ENCODE measurements around the gene ZIC1. TPM values are rescaled to one million over a fixed set of nuclear protein-coding genes. Genes with fewer than 3 reads are reported as not detected.

Gene ZIC1
- total RNA-seq, 1 donor from 2014 or later, result not detected

DNA sequence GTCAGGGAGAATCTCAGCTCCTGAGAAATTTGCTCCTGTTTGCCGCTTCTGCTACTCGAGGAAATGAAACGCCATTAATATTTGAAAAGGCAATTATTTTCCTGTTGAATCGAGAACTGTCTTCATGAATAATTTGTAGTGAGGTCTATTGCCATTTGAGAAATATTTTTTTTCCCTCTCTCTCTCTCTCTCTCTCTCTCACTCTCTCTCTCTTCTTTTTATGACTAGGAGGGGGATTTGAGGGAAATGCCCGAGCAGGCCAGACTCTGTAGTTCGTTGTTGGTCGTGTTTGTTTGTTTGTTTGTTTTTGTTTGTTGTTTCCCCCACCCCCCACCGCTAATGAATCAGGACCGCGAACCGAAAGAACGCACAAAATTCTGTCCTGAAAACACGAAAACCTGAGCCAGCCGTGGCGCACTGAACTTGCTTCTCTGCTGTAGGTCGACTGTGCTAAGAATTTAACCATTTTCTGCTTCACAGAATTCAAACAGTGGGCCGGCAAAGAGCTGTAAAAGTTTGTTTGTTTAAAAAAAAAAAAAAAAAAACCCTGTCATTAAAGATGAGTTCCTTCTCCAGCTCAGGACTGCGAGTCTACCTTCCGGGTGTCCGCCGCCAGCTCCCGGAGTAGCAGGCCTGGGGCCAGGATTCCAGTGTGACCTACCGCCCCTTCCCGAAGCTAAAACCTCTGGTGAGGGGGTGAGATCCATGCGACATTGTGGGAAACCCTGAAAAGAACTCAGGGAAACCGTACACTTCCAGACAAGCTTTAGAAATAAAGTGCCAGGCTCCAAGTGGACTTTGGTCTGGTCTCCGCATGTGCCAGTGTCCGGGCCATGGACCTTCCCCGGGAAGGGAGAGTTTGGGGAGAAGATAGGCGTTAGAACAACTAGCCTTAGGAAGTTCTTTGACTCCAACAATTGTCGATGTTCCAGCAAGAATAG lies 15.0 kb upstream of the ZIC1 start:
- intact Hi-C loops (cut with micrococcal nuclease), result no loop called here

- intact Hi-C loops (cut with micrococcal nuclease), result no loop called here
These were observed 14.3 kb upstream of the ZIC1 start for GRCh38 chr3:147394884-147395225.

DNA sequence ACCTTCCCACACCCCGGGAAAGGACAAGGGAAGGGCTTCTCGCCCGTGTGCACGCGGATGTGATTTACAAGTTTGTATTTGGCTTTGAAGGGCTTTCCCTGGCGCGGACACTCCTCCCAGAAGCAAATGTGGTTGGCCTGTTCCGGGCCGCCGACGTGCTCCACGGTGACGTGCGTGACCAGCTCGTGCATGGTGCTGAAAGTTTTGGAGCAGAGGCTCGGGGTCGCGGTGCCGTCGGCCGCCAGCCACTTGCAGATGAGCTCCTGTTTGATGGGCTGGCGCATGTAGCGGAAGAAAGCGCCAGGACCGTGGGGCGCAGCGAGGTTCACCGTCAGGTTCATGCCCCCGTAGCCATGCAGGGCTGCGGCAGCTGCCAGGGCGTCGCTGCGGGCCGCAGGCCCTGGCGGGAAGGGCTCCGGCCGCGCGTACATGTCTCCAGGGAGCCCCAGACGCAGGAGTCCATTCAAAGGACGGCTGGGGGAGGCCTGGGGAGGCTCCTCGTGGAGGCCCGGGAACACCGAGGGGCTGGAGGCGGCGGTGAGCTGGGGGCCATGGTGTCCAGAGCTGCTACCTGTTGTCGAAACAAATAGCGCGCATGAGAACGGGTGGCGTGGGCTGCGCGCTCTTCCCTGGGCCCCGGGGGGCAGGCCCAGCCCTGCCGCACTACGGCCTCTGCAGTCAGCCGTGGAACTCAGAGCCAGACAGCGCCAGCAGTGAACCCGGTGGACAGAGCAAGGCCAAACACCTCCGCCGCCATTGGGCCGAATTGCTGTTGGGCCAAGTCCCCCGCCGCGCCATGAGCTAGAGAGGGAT lies 13.1 kb upstream of the ZIC1 start:
- intact Hi-C loops (cut with micrococcal nuclease), result no loop called here

GRCh38 chr3:147396712-147397046 lies 12.5 kb upstream of the ZIC1 start:
- intact Hi-C loops (cut with micrococcal nuclease), result no loop called here

DNA sequence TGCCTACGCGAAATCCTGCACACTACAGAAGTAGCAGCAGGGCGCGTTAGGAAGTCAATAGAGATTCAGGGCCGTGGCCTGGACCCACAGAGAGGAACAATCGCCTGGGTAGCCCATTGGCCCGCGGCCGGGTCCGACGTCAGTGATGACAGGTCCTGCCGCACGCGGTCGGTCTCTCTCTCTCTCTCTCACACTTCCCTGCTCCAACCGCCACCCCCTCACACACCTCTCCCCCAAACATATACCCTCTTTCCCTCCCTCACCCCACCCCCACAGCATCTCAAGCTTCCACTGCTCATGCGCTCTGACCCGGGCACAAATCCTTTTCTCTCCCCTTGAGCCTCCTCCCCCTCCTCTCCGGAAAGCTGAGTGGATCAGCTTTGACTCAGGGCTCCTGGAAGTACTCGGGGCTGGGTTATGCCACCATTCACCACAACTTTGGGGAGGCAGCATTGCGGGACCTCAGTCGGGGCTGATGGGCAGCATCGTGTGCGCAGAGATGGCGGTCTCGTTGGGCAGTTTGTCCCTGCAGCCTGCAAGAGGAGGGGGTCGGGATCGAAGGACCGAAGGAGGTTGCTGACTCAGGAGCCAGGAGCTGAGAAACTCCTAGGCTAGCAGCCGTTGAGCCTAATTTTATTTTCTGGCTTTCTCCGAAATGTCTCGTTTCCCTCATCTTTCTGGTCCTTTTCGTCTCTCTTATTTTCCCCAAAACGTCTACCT lies 11.8 kb upstream of the ZIC1 start:
- intact Hi-C loops (cut with micrococcal nuclease), result no loop called here

DNA sequence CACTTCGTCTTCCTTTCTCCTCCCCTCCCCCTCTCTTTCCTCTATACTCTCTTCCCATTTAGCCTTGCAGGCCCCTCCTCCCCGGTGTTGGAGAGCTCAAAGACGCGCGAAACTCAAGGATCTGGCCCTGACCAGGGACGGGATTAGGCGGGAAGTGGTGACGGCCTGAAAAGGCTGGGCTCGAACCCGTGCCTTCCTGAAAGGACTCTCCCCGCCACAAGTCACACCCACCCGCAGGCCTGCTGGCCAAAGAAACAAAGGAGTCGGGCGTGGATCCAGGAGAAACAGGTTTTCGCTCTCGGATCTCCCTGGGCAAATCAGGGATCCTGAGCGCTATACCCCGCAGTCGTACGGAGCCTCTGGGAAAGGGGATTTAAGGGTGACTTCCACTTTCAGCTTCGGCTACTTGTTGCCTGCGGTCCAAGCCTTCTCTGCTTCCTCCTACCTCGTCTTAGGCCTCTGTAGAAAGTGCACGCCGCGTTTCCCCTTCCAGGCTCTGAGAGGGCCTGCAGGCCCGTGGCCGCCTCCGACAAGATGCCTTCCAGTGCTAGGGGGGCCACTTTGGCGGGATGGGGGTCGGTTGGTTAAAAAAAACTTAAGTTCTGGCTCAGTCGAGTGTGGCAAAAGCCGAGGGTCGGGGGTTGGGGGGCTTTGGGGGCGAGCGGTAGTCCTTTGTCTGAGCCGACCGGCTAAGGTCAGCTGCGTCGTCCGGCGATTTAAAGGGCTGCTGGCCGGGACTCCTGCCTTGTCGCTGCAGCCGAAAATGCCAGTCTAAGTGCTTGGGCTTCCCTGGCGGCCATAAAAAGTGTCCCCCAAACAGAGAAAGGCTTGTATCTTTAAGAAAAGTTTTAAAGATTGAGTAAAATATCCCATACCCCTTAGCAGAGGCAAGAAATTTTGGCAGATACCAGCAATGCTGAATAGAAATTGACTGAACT lies 11.0 kb upstream of the ZIC1 start:
- intact Hi-C loops (cut with micrococcal nuclease), result no loop called here

DNA sequence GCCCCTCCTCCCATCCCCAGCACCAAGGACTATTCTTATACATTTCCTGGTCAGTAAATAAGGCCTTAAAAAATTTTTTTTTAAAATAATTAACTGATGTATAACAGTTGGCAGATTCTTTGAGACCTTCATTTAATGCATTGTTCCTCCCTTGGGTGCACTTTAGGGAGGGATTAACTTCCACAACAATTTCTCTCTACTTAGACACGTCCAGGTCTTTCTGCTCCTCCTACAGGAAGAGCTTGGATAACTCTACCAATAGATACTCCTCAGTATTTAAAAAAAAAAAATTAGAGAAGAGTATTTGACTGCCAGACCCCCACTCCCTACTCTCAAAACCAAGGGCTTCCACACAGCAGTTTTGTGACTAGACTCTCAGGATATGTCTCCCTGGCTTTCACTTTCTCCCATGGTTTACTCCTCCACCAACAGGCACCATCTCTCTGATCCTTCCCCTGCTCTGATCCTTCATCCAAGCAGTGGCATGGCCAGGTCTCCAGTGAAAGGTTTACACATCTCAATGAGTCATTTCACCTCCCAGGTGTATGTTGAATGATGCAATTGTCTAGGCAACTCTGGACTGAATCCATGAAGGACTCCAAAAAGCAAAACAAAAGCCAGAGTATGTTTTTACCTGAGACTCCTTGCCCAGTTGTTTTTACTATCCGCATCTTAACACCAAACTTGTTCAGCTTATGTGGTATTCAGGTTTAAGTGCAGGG lies 10.2 kb upstream of the ZIC1 start:
- intact Hi-C loops (cut with micrococcal nuclease), result loop anchor here (1.0 kb wide), 1 partner anchor 8 kb away; no protein-coding TSS in a partner anchor

DNA sequence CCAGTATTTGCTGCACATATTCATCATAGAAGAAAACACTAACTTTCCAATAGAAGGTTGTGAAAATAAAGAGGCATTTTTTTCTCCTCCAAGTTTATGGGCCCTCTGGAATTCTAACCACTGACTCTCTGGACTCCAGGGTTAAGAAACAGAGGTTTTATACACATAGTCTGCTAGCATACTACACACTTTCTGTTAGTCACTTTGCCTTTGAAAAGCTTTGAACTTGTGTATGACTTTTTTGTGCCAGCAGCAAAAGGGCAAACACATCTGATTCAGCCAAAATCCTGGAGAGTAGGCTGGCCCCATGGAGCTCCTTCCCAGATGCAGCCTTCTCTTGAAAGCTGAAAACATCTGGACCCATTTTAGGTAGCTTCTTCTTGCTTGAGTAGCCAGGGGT lies 9.1 kb upstream of the ZIC1 start:
- intact Hi-C loops (cut with micrococcal nuclease), result no loop called here

GRCh38 chr3:147400999-147401398 lies 8.2 kb upstream of the ZIC1 start:
- intact Hi-C loops (cut with micrococcal nuclease), result no loop called here

GRCh38 chr3:147401421-147401820 lies 7.7 kb upstream of the ZIC1 start:
- intact Hi-C loops (cut with micrococcal nuclease), result no loop called here

- intact Hi-C loops (cut with micrococcal nuclease), result no loop called here
These were observed 7.0 kb upstream of the ZIC1 start for GRCh38 chr3:147402159-147402558.

GRCh38 chr3:147403511-147403910 lies 5.7 kb upstream of the ZIC1 start:
- intact Hi-C loops (cut with micrococcal nuclease), result no loop called here

- intact Hi-C loops (cut with micrococcal nuclease), result no loop called here
These were observed 5.0 kb upstream of the ZIC1 start for GRCh38 chr3:147404000-147404799.

GRCh38 chr3:147404800-147405230 lies 4.3 kb upstream of the ZIC1 start:
- intact Hi-C loops (cut with micrococcal nuclease), result no loop called here

GRCh38 chr3:147405231-147406027 lies 3.7 kb upstream of the ZIC1 start:
- intact Hi-C loops (cut with micrococcal nuclease), result loop anchor here (2.0 kb wide), 2 partner anchors 15 kb away; no protein-coding TSS in a partner anchor

DNA sequence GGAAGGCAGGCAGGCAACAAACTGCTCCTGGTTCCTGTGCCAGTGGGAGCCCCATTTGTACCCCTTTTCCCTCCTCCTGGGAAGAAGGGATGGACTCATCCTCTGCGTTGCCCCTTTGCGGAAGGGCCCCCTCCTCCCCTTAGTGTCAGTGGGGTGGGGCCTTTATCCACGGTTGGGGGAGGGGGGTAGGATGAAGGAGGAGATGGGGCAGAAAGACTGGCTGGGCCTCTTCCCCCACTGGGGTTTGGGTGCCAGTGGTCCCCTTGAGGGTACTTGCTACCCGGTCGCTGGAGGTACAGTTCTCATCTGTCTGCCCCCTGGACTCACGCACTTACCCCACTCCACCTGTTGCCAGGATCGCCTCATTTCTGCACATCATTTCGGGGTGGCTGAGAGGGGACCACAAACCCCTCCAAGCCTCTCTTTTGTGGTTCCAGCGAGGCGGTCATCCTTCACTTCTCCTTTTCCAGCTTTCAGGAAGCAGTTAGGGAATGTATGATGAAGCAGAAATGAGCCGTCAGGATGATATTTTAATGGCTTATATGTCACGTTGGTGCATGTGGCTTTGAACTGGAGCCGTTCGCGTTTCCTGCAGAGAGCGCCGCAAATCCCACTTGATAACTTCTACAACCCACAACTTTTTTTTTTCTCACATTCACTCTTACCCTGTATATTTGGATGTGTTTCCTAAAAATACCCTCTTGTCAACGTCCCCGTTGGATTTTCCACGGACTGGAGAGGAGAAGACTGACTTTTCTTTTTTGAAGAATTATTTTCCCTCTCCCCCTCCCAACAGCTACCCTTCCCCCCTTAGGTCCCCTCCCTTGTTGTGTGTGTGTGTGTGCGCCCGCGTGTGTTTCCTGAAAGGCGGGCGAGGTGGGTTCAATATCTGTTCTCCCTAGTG lies 2.9 kb upstream of the ZIC1 start, which contains the start of gene ZIC4:
Gene ZIC4 (minus strand): TSS at position 516 of the 904 bp plus-strand sequence. CDS start 3,746 bp downstream, outside the sequence.
- intact Hi-C loops (cut with micrococcal nuclease), result loop anchor here (2.0 kb wide), 2 partner anchors 15 kb away; no protein-coding TSS in a partner anchor

DNA sequence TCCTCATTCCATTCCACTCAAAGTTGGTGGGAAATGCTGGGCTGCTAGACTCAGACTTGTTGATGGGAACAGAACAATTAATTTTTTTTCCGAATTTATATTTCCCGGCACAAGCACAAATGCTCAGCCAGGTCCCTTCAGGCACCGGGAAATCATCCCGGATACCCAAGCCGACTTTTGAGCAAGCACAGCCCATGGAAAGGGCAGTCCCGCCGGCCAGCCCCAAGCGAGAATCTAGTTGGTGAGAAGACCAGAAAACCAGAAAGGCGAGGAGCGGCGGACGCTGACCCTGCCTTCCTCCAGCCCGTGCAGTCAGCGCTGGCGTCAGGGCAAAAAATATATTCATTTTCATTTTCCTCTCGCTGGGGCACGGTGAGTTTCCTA lies 2.1 kb upstream of the ZIC1 start:
- intact Hi-C loops (cut with micrococcal nuclease), result loop anchor here (1.0 to 2.0 kb wide), 3 partner anchors 8 to 16 kb away; no protein-coding TSS in a partner anchor
